H9 (cell line): ENCODE data around the gene NCF2. TPM values are rescaled to one million over a fixed set of nuclear protein-coding genes. Genes with fewer than 3 reads are reported as not detected.

Experiments used
- DNase-seq: peaks from one replicate; pipeline ENCODE4 v3.0.0-alpha.2; 2017
- H2AFZ ChIP-seq: one replicate; pipeline ENCODE4 v1.6.1; 2013; ENCODE audit warnings: mild to moderate bottlenecking, low read length, control low read depth, moderate library complexity
- H2AK5ac ChIP-seq: 2 replicates; pipeline ENCODE4 v1.6.1; 2013; ENCODE audit warnings: low read length, control low read depth, mixed read lengths; ENCODE audit not compliant: insufficient read length
- H2BK120ac ChIP-seq: one replicate; pipeline ENCODE4 v1.6.1; 2013; ENCODE audit warnings: low read depth, mild to moderate bottlenecking, low read length, control low read depth, inconsistent platforms; ENCODE audit not compliant: poor library complexity, severe bottlenecking
- H2BK12ac ChIP-seq: 2 replicates; pipeline ENCODE4 v1.6.1; 2013; ENCODE audit warnings: low read length, control low read depth, mixed read lengths, low read depth; ENCODE audit not compliant: insufficient read length
- H2BK15ac ChIP-seq: 2 replicates; pipeline ENCODE4 v1.6.1; 2013; ENCODE audit warnings: low read depth, low read length, control low read depth
- H2BK20ac ChIP-seq: one replicate; pipeline ENCODE4 v1.6.1; 2013; ENCODE audit warnings: low read depth, mild to moderate bottlenecking, low read length, control low read depth, inconsistent platforms; ENCODE audit not compliant: poor library complexity, severe bottlenecking
- H2BK5ac ChIP-seq: 2 replicates; pipeline ENCODE4 v1.6.1; 2013; ENCODE audit warnings: low read length, control low read depth, mixed read lengths; ENCODE audit not compliant: insufficient read length
- H3K14ac ChIP-seq: 2 replicates; pipeline ENCODE4 v1.6.1; 2013; ENCODE audit warnings: low read length, control low read depth; ENCODE audit not compliant: insufficient read depth
- H3K18ac ChIP-seq: 2 replicates; pipeline ENCODE4 v1.6.1; 2013; ENCODE audit warnings: low read depth, mild to moderate bottlenecking, mixed read lengths, low read length, control low read depth; ENCODE audit not compliant: insufficient read length
- H3K23ac ChIP-seq: 2 replicates; pipeline ENCODE4 v1.6.1; 2013; ENCODE audit warnings: low read length, control low read depth, mixed read lengths, low read depth; ENCODE audit not compliant: insufficient read length
- H3K23me2 ChIP-seq: 2 replicates; pipeline ENCODE4 v1.6.1; 2013; ENCODE audit warnings: low read depth, mild to moderate bottlenecking, mixed read lengths, low read length, control low read depth; ENCODE audit not compliant: insufficient read length, poor library complexity, severe bottlenecking
- H3K27ac ChIP-seq: 2 replicates; pipeline ENCODE4 v1.5.1; 2013; ENCODE audit warnings: low read length, control low read depth, mixed read lengths, low read depth; ENCODE audit not compliant: insufficient read length
- H3K27me3 ChIP-seq: 2 replicates; pipeline ENCODE4 v1.6.1; 2013; ENCODE audit warnings: low read length, control low read depth, inconsistent platforms; ENCODE audit not compliant: insufficient read depth
- H3K4ac ChIP-seq: 2 replicates; pipeline ENCODE4 v1.6.1; 2013; ENCODE audit warnings: low read depth, mild to moderate bottlenecking, control low read depth, inconsistent platforms, low read length, moderate library complexity
- H3K4me1 ChIP-seq: 2 replicates; pipeline ENCODE4 v1.6.1; 2013; ENCODE audit warnings: low read length, control low read depth, inconsistent platforms; ENCODE audit not compliant: insufficient read depth
- H3K4me2 ChIP-seq: 2 replicates; pipeline ENCODE4 v1.6.1; 2013; ENCODE audit warnings: low read length, control low read depth, mixed read lengths; ENCODE audit not compliant: insufficient read length, insufficient read depth
- H3K56ac ChIP-seq: 2 replicates; pipeline ENCODE4 v1.6.1; 2013; ENCODE audit warnings: low read depth, mild to moderate bottlenecking, mixed read lengths, low read length, control low read depth; ENCODE audit not compliant: insufficient read length
- H3K79me1 ChIP-seq: 2 replicates; pipeline ENCODE4 v1.6.1; 2013; ENCODE audit warnings: low read depth, mild to moderate bottlenecking, moderate library complexity, low read length, control low read depth, inconsistent platforms; ENCODE audit not compliant: insufficient read depth, poor library complexity, severe bottlenecking
- H3K79me2 ChIP-seq: 2 replicates; pipeline ENCODE4 v1.6.1; 2013; ENCODE audit warnings: low read length, control low read depth, inconsistent platforms; ENCODE audit not compliant: insufficient read depth
- H3K9ac ChIP-seq: 2 replicates; pipeline ENCODE4 v1.6.1; 2013; ENCODE audit warnings: low read length, control low read depth, mixed read lengths; ENCODE audit not compliant: insufficient read length; ENCODE audit errors: extremely low read depth
- H3K9me3 ChIP-seq: one replicate; pipeline ENCODE4 v1.6.1; 2013; ENCODE audit warnings: low read depth, low read length, inconsistent platforms; ENCODE audit not compliant: control insufficient read depth
- H3T11ph ChIP-seq: one replicate; pipeline ENCODE4 v1.6.1; 2013; ENCODE audit warnings: mild to moderate bottlenecking, low read length, control low read depth, inconsistent platforms
- H4K20me1 ChIP-seq: one replicate; pipeline ENCODE4 v1.6.1; 2013; ENCODE audit not compliant: control insufficient read depth, insufficient read length, insufficient read depth
- H4K5ac ChIP-seq: 2 replicates; pipeline ENCODE4 v1.6.1; 2013; ENCODE audit warnings: low read depth, mild to moderate bottlenecking, mixed read lengths, low read length, control low read depth; ENCODE audit not compliant: insufficient read length
- H4K8ac ChIP-seq: replicated peaks from 2 replicates; pipeline ENCODE4 v1.6.1; 2013; ENCODE audit warnings: low read length, control low read depth, mixed read lengths, low read depth; ENCODE audit not compliant: insufficient read length
- H4K91ac ChIP-seq: 2 replicates; pipeline ENCODE4 v1.6.1; 2013; ENCODE audit warnings: low read depth, mild to moderate bottlenecking, moderate library complexity, mixed read lengths, low read length, control low read depth; ENCODE audit not compliant: insufficient read length
- H3K27ac Mint-ChIP-seq, 3 experiments: 2 replicates in 2 of 3; 3 replicates in 1 of 3; pipeline ENCODE4 v1.8.0; 2020 to 2021; ENCODE audit warnings: mixed read lengths in 3 of 3, mild to moderate bottlenecking in 1 of 3, moderate library complexity in 1 of 3
- H3K27me3 Mint-ChIP-seq: 2 replicates; pipeline ENCODE4 v1.8.0; 2021; ENCODE audit warnings: low read depth, mild to moderate bottlenecking, moderate library complexity, mixed read lengths
- H3K36me3 Mint-ChIP-seq, 3 experiments: 2 replicates in 2 of 3; 3 replicates in 1 of 3; pipeline ENCODE4 v1.8.0; 2020 to 2021; ENCODE audit warnings: low read depth in 3 of 3, mixed read lengths in 3 of 3; ENCODE audit not compliant: insufficient read depth in 1 of 3
- H3K4me1 Mint-ChIP-seq, 2 experiments: 2 replicates each; pipeline ENCODE4 v1.8.0; 2020; ENCODE audit warnings: mixed read lengths in 2 of 2
- H3K4me3 Mint-ChIP-seq, 2 experiments: 2 replicates in 1 of 2; 3 replicates in 1 of 2; pipeline ENCODE4 v1.8.0; 2020 to 2021; ENCODE audit warnings: mild to moderate bottlenecking in 2 of 2, mixed read lengths in 2 of 2, moderate library complexity in 1 of 2
- H3K9me3 Mint-ChIP-seq, 2 experiments: 2 replicates in 1 of 2; 3 replicates in 1 of 2; pipeline ENCODE4 v1.8.0; 2020; ENCODE audit warnings: mild to moderate bottlenecking in 2 of 2, mixed read lengths in 2 of 2, moderate library complexity in 1 of 2
- WGBS: extraction: QIAGEN DNeasy Blood & Tissue Kit; methylation state at CpG from one replicate; pipeline ENCODE4 v1.1.7; 2013; ENCODE audit warnings: missing lambda C conversion rate, low lambda C conversion rate, mixed read lengths; ENCODE audit not compliant: insufficient read length; ENCODE audit errors: extremely low coverage; 5-methylcytosine and 5-hydroxymethylcytosine counted together
- total RNA-seq: library from RNA; stranded (reverse); gene quantifications from 2 replicates; pipeline ENCODE4 v1.2.1, GENCODE V29; 2021
- TF ChIP-seq, protein P1 (sequence below): fragments of 200-600 bp; sonication (generic); conservative IDR thresholded peaks from 3 replicates; pipeline ENCODE4 v1.8.0; 2021; ENCODE audit warnings: antibody characterized with exemption, mild to moderate bottlenecking

The NCF2 gene
- total RNA-seq, 1 experiment from 2014 or later = not detected

DNA sequence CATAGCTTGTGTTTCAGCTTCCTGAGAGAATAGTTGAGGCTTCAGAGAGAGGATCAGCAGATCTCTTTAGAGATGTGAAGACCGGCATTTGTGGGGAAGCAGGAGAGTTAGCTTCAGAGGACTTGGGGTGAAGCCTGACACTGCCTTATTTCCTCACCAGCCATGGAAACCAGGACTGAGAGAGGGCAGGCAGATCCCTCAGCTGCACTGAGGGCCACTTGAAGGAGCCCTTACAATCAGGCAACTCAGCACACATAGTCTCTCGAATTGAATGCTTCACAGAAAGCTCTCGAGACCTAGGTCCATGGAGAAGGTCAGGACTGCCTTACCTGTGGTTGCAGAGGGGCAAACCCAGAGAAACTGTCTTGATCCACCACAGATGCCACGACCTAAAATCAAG lies 19.8 kb downstream of the NCF2 start:
- no peaks in the 10 kb centered on the region for H3K23me2 ChIP-seq
- H2BK5ac ChIP-seq = no peak overlapping the region
- no peak overlapping the region for H4K91ac ChIP-seq
- Mint-ChIP-seq H3K9me3 (no peaks in the 10 kb centered on the region; a peak in 1 of 5 replicates), H3K4me1 (no peaks in the 10 kb centered on the region), H3K4me3 (no peak overlapping the region; a peak in 1 of 5 replicates), H3K27ac (no peak overlapping the region), H3K27me3 (no peaks in the 10 kb centered on the region; the same call in 1 of the 2 replicates), H3K36me3 (no peaks in the 10 kb centered on the region; a peak in 1 of 7 replicates)
- no peak overlapping the region for H3K23ac ChIP-seq
- TF ChIP-seq, protein P1, sequence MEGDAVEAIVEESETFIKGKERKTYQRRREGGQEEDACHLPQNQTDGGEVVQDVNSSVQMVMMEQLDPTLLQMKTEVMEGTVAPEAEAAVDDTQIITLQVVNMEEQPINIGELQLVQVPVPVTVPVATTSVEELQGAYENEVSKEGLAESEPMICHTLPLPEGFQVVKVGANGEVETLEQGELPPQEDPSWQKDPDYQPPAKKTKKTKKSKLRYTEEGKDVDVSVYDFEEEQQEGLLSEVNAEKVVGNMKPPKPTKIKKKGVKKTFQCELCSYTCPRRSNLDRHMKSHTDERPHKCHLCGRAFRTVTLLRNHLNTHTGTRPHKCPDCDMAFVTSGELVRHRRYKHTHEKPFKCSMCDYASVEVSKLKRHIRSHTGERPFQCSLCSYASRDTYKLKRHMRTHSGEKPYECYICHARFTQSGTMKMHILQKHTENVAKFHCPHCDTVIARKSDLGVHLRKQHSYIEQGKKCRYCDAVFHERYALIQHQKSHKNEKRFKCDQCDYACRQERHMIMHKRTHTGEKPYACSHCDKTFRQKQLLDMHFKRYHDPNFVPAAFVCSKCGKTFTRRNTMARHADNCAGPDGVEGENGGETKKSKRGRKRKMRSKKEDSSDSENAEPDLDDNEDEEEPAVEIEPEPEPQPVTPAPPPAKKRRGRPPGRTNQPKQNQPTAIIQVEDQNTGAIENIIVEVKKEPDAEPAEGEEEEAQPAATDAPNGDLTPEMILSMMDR = no peak
- no peak overlapping the region for H3K56ac ChIP-seq
- no peak overlapping the region for H2AK5ac ChIP-seq
- H3K4ac ChIP-seq = no peak overlapping the region
- H3T11ph ChIP-seq = no peak overlapping the region
- no peak overlapping the region for H4K8ac ChIP-seq
- H2AFZ ChIP-seq = no peak overlapping the region
- H2BK120ac ChIP-seq = no peak overlapping the region
- no peak overlapping the region for H3K9ac ChIP-seq
- H2BK20ac ChIP-seq = no peak overlapping the region
- no peak overlapping the region for H3K27ac ChIP-seq
- H3K27me3 ChIP-seq = no peaks in the 10 kb centered on the region
- H3K4me1 ChIP-seq = no peaks in the 10 kb centered on the region
- H2BK12ac ChIP-seq = no peak overlapping the region
- no peak overlapping the region for H3K18ac ChIP-seq
- WGBS = no CpG with 5 or more reads among the region's 4 CpGs
- no peak overlapping the region for H4K5ac ChIP-seq
- no peak overlapping the region for H3K14ac ChIP-seq
- H3K79me1 ChIP-seq = no peaks in the 10 kb centered on the region
- no peak overlapping the region for H3K4me2 ChIP-seq
- no peaks in the 10 kb centered on the region for H4K20me1 ChIP-seq
- DNase-seq = no peak
- no peak overlapping the region for H2BK15ac ChIP-seq
- no peaks in the 10 kb centered on the region for H3K79me2 ChIP-seq
- H3K9me3 ChIP-seq = no peaks in the 10 kb centered on the region
